ENCODE data around the gene NUP85.
"Not testable (repeated sequence)": the region's sequence is repeated elsewhere in the genome, so short reads cannot be mapped to it uniquely, and the experiment has no call there.

NUP85 gene

DNA sequence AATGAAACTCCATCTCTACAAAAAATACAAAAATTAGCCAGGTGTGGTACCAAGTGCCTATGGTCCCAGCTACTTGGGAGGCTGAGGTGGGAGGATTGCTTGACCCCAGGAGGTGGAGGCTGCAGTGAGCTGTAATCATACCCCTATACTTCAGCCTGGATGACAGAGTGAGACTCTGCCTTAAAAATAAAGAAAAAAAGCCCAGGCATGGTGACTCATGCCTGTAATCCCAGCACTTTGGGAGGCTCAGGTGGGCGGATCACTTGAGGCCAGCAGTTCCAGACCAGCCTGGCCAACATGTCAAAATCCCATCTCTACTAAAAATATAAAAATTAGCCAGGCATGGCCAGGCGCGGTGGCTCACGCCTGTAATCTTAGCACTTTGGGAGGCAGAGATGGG lies 74.7 kb downstream of the NUP85 start:
- H3K27ac ChIP-seq (ENCODE audit: low read depth, low read length); H2AFZ ChIP-seq (ENCODE audit: low read length, unreplicated experiment); H3K4me1 ChIP-seq (ENCODE audit: control insufficient read depth, insufficient read depth, low read length, unreplicated experiment); H3K4me3 ChIP-seq (ENCODE audit: low read depth, low read length); H3K79me2 ChIP-seq (ENCODE audit: control insufficient read depth, insufficient read depth, low read length, unreplicated experiment); H3K36me3 ChIP-seq (ENCODE audit: insufficient read depth, low read length); H3K27me3 ChIP-seq (ENCODE audit: insufficient read depth, low read length): not testable (repeated sequence)

DNA sequence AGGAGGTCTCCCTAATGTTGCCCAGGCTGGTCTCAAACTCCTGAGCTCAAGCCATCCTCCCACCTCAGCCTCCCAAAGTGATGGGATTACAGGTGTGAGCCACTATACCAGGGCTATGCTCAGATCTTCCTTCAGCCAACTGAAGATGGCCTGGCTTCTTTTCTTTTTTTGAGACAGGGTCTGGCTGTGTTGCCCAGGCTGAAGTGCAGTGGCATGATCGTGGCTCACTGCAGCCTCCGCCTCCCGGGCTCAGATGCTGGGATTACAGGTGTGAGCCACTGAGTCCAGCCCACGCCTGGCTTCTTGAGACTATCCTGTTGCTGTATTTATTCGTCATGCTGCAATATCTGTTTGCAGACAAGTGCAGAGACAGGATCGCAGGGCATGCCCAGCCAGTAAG lies 79.6 kb downstream of the NUP85 start:
- Histone ChIP-seq H3K27ac (ENCODE audit: low read depth, low read length) (no peak overlapping the region), H3K27me3 (ENCODE audit: insufficient read depth, low read length) (no peaks in the 10 kb centered on the region), H3K4me3 (ENCODE audit: low read depth, low read length) (no peak overlapping the region), H2AFZ (ENCODE audit: low read length, unreplicated experiment) (no peak overlapping the region), H3K79me2 (ENCODE audit: control insufficient read depth, insufficient read depth, low read length, unreplicated experiment) (no peaks in the 10 kb centered on the region), H3K36me3 (ENCODE audit: insufficient read depth, low read length) (no peaks in the 10 kb centered on the region), H3K4me1 (ENCODE audit: control insufficient read depth, insufficient read depth, low read length, unreplicated experiment) (peaks cover 4% of the 10 kb centered on the region)
